GM21447 (cell line): ENCODE data around the gene GDPD4.

ENCODE experiments used
- ATAC-seq: cut with Tn5 transposase; IDR thresholded peaks from one replicate; pipeline ENCODE4 v1.9.1; 2021; ENCODE audit not compliant: unreplicated experiment

GDPD4 gene

GRCh38 chr11:77206264-77207018, 95.0 kb downstream of the GDPD4 start:
- no peak for ATAC-seq

- ATAC-seq = no peak
These were observed 95.8 kb downstream of the GDPD4 start for GRCh38 chr11:77205467-77206263.

- ATAC-seq = no peak
These were observed 96.6 kb downstream of the GDPD4 start for GRCh38 chr11:77204754-77205466.

- no peak for ATAC-seq
These were observed 97.4 kb downstream of the GDPD4 start for GRCh38 chr11:77203901-77204753.

DNA sequence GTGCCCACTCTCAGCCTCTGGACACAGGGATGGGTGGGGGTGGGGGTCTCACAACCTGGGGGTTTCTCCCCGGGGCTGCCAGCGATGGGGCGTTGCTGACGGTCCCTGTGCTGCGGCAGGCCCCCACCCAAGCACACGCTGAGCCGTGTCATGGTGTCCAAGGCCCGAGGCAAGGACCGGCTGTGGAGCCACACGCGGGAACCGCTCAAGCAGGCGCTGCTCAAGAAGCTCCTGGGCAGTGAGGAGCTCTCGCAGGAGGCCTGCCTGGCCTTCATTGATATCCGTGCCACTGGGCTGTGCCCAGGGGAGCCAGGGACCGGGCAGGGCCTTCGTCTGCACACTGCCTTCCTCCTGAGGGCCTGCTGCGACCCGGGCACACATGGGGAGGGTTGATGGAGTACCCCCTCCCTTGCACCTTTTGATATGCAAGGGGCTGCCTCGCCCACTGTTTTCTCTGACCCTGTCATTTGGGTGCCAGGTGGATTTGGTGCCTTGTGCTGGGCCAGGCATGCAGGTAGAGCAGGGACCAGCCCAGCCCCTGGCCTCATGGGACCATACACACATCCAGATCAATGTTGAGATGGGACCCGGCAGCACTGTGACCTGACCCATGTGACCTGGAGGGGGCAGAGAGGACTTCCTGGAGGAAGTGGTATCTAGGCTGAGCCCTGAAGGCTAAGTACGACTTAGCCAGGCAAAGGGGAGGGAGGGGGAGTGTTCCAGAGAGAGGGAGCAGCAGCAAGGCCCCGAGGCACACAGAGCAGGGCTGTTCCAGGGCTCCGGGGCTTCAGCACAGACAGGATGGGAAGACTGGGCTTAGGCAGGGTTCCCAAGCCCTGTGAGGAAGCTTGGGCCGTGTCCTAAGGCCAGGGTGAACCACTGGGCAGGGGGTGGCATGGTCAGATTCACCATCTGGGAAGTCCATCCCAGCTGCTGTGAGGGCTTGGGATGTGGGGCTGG, 98.3 kb downstream of the GDPD4 start:
- ATAC-seq = no peak

DNA sequence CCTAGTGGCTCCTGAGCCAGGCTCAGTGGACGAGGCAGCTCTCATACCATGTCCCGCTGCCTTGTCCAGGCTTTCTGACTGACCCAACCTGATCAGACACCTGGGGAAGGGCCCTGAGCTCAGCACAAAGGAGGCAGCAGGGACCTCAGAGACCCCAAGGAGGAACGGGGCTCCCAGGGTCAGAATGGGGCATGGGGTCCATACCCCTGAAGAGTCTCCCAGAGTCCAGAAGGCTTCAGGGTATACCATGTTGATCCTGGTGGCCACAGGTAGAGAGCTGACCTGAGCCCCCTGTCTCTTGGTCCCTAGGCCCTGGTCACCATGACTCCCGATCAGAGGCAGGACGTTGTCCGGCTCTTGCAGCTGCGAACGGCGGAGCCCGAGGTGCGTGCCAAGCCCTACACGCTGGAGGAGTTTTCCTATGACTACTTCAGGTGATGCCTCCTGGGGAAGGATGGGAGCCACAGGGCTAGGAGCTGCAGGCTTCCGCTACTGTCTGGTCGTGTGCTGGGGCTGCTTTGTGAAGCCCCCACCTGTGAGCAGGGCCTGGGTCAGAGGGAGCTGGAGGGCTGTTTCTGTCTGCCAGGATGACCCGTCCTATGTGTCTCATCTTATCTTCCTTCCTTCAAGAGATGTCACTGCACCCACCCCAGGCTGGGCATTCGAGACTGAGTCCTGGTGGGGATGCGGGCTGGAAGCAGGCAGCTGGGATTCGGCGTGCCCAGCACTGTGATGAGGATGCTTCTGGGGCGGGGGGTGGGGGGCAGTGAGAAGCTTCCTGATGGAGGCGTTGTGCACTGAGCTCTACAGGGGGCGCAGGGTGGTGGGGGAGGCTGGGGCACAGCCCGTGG, 99.3 kb downstream of the GDPD4 start:
- no peak for ATAC-seq

GRCh38 chr11:77201370-77201769, 100.1 kb downstream of the GDPD4 start:
- ATAC-seq = no peak

DNA sequence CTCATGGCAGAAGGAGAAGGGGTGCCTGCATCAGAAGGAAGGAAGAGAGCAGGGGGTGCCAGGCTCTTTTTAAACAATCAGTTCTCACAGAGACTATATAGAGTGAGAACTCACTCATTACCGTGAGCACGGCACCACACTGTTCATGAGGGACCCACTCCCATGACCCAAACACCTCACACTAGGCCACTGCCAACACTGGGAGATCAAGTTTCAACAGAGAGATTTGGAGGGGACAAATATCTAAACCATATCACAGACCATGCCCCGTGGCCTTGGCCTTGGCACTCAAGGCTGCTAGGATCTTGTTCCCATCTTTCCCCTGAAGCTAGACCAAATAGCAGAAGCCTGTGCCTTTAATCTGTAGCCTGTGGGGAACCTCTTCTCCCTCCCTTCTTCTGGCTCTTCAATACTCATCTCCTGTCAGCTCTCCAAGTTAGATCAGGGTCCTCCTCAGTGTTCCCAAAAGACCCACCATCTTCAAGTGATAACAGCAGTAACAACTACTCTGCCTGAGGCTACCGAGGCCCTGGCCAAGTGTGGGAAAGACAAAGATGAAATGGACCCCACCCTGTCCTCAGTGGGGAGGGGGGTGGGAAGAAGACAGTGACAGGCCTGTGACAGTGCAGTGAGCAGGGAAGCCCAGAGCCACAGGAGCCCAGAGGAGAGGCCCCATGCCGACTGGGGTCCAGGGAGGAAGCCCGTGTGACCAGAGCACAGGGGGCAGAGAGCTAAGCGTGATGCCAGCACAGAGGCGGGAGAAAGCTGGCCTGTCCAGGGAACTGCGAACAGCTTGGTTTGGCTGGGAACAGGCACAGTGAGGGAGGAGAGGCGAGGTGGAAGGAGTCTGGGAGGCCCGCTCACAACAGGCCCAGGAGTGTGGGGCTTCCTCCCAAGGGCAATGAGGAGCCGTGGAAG, 100.9 kb downstream of the GDPD4 start:
- no peak for ATAC-seq

DNA sequence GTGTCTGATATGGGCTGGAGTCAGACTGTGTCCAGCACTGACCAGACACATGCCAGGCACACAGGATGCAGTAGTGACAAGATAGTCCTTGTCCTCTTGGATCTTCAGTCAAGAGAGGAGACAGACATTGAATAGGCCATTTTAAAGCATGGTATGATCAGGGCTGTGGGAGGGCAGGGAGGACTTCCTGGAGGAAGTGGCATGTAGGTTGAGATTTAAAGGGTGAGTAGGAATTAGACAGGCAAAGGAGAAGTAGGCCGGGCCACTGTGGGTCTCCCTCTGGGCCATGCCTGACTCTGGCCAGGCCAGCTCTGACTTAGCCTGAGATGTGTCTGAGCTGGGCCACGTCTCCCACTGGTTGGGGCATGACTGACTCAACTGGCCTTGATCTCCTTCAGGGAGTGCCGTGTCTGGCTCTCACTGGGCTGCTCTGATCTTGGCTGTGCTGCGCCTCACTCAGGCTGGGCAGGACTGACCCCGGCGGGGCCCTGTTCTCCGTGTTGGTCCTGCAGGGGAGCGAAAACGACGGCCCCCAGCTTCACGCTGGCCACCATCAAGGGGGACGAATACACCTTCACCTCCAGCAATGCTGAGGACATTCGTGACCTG, 102.2 kb downstream of the GDPD4 start:
- no peak for ATAC-seq

DNA sequence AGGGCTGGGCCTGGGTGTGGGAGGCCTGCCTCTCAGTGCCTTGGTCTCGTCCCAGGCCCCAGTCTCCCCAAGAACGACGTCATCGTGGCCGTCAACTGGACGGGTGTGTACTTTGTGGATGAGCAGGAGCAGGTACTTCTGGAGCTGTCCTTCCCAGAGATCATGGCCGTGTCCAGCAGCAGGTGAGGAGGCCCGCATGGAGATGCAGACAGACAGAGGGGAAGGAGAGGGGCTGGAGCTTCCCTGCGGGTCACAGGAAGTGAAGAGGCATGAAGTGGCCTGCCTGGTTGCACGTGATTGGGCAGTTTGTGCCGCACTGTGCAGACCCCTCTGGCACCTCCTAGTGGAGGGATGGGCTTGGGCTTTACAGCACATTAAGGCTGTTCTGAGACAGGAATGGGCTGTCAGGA, 103.0 kb downstream of the GDPD4 start:
- ATAC-seq = no peak

- ATAC-seq = no peak
These were observed 103.7 kb downstream of the GDPD4 start for GRCh38 chr11:77197626-77198320.

GRCh38 chr11:77196961-77197360, 104.5 kb downstream of the GDPD4 start:
- no peak for ATAC-seq

DNA sequence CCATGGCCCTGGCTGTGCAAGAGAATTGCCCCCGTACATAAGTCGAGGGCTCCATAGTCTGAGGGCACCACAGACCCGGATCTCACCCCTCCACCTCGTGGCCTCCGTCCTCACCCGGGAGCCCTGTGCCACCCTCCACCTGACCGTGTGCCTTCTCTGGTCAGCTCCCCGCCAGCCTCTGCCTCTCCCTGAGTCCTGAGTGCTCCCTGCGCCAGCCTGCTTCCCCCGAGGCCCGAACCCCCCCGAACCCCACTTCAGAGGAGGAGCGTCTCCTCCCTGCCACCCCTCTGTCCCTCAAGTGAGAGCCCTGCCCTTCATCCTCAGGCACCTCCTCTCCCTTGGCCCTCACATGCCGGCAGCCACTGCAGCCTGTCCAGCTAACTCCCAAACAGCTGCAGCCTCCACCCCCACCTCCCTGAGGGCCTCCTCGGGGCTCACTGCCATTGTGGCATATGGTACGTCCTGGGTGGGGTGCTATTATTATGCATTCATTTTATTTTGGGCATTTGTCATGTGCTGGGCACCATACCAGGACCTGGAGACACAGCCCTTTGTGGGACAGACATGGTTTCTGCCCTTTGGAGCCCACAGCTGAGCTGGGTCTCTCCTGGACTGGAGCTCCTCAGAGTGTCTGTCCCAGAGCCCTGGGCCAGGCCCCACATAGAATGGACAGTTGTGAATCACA, 106.3 kb downstream of the GDPD4 start:
- no peak for ATAC-seq

- ATAC-seq = no peak
These were observed 107.3 kb downstream of the GDPD4 start for GRCh38 chr11:77193911-77194830.

- ATAC-seq = no peak
These were observed 108.3 kb downstream of the GDPD4 start for GRCh38 chr11:77193167-77193566.
